Left forelimb (tissue), 1 donor: ENCODE data around the gene AFAP1L1.
"Not testable (repeated sequence)": the region's sequence is repeated elsewhere in the genome, so short reads cannot be mapped to it uniquely, and the experiment has no call there.

Experiments
- DNase-seq: peaks from one replicate; pipeline ENCODE4 v3.0.0-alpha.2; 2018; ENCODE audit warnings: low spot score

Gene AFAP1L1

GRCh38 chr5:149374303-149374702 is 102.6 kb downstream of the AFAP1L1 start:
- no peak for DNase-seq

GRCh38 chr5:149374801-149375200 is 103.1 kb downstream of the AFAP1L1 start:
- no peak for DNase-seq

GRCh38 chr5:149375434-149375833 is 103.8 kb downstream of the AFAP1L1 start:
- no peak for DNase-seq

GRCh38 chr5:149376104-149376503 is 104.4 kb downstream of the AFAP1L1 start:
- no peak for DNase-seq

- no peak for DNase-seq
Measured at GRCh38 chr5:149376711-149377447, 105.2 kb downstream of the AFAP1L1 start.

GRCh38 chr5:149378241-149378820 is 106.7 kb downstream of the AFAP1L1 start:
- DNase-seq: no peak

- DNase-seq: no peak
Measured at GRCh38 chr5:149379177-149379761, 107.6 kb downstream of the AFAP1L1 start, which contains the start of gene IL17B. TSS of gene IL17B (minus strand) at chr5:149379292. CDS start at chr5:149379225, 67 bp downstream.

GRCh38 chr5:149379818-149380374 is 108.2 kb downstream of the AFAP1L1 start:
- DNase-seq: no peak

- no peak for DNase-seq
Measured at GRCh38 chr5:149380466-149381121, 108.9 kb downstream of the AFAP1L1 start.

- no peak for DNase-seq
Measured at GRCh38 chr5:149381261-149381985, 109.8 kb downstream of the AFAP1L1 start.

- DNase-seq: peak; percentile 83
Measured at GRCh38 chr5:149381986-149382338, 110.3 kb downstream of the AFAP1L1 start.

GRCh38 chr5:149382517-149383220 is 111.0 kb downstream of the AFAP1L1 start:
- no peak for DNase-seq

- no peak for DNase-seq
Measured at GRCh38 chr5:149383399-149383798, 111.7 kb downstream of the AFAP1L1 start.

GRCh38 chr5:149386166-149386565 is 114.5 kb downstream of the AFAP1L1 start:
- DNase-seq: no peak

GRCh38 chr5:149387081-149387631 is 115.5 kb downstream of the AFAP1L1 start:
- no peak for DNase-seq

- no peak for DNase-seq
Measured at GRCh38 chr5:149387982-149388381, 116.3 kb downstream of the AFAP1L1 start.

GRCh38 chr5:149388498-149389190 is 117.0 kb downstream of the AFAP1L1 start:
- DNase-seq: no peak

- no peak for DNase-seq
Measured at GRCh38 chr5:149389552-149390495, 118.2 kb downstream of the AFAP1L1 start.

- not testable (repeated sequence) for DNase-seq
Measured at GRCh38 chr5:149391076-149391475, 119.4 kb downstream of the AFAP1L1 start.
